Activated CD4-positive, alpha-beta T cell treated with anti-CD3 and anti-CD28 coated beads, Interleukin-2, Interleukin-4, amounts not matched to agents 100 ng/mL and 50 ng/mL, durations not matched to agents 16 hours and 8 hours (primary cell): ENCODE data around the gene FLT1.

Experiments used
- DNase-seq: peaks from one replicate; pipeline ENCODE4 v3.0.0-alpha.2; 2020; ENCODE audit warnings: low spot score

Gene FLT1

GRCh38 chr13:28423010-28423409 lies 71.9 kb downstream of the FLT1 start:
- DNase-seq = peak; percentile 15

- no peak for DNase-seq
These were observed 73.1 kb downstream of the FLT1 start for GRCh38 chr13:28421676-28422410.

GRCh38 chr13:28420704-28421103 lies 74.2 kb downstream of the FLT1 start:
- no peak for DNase-seq

GRCh38 chr13:28415994-28416421 lies 78.9 kb downstream of the FLT1 start:
- no peak for DNase-seq

GRCh38 chr13:28413999-28414398 lies 80.9 kb downstream of the FLT1 start:
- no peak for DNase-seq

DNA sequence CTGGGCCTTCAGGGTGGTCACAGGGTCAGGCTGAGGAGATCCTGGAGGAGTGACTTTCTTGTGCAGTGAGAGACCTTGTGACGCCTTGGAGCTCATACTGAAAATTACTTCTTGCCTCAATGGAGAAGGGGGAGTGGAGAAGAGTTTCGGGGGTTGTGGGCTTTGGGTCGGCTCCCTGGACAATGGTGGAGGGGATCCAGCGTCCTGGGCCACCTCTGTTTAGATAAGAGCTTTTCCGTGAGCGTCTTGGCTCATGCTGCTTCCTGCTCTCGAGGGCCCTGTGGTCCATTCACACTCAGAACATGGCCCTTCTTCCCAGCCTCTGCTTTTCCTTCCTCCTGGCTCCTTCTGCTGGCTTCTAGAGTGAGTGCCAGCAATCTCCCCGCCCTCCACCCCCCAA lies 81.9 kb downstream of the FLT1 start:
- no peak for DNase-seq

DNA sequence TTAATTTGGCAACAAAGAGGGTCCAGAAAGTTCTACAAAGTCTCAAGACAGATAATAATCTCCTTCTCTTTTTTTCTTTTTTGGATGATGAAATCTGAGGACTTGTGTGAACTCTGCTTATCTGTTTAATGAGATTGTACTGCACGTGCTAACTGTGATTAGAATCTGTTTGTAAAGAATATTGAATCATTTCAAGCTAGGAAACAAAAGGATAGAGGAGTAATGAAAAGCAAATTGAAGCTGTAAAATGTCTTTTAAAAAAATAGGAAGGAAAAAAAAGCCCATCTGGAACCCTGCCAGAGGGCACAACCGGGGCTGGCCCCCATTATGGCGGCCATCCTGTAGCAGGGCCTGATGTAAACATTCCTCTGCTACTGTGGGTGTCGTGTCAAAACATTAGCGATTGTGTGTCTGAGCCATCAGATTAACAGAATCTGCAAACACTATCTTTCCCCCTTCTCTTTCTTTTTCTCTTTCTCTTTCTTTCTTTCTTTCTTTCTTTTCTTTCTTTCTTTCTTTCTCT lies 83.0 kb downstream of the FLT1 start:
- no peak for DNase-seq

DNA sequence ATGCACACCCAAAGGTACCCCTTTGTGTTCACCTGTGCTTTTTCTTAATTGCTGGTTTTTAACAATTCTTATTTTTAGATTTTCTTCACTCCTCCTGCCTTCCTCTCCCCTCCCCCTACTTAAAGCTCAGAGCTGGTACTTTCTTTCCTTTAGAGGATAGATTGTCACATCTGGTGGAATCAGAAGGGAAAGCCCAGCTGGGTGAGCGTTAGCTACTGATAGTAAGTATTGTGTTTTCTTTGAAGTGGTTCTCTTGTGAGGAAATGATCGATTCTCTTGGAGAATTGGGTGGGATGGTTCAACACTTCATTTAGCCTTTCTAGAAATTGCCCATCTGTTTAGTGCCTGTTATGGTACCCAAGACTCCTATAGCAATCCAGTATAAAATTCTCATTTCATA lies 84.8 kb downstream of the FLT1 start:
- no peak for DNase-seq

DNA sequence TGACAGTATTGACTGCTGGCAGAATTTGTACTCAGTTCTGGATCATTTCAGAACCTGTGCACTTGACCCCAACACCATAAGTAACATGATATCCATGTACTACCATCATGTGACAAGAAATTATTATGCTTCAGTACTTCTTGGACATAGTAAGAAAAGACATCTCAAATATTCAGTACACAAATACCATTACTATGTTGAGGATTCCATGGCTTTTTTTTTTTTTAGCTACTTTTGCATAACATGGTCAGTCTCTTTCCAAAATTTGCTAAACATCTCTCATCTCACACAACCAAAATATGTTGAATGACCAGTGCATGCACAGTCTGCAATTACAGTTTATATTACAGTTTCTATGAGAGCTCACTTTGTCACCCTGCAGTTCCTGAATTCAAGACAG lies 85.3 kb downstream of the FLT1 start:
- no peak for DNase-seq

DNA sequence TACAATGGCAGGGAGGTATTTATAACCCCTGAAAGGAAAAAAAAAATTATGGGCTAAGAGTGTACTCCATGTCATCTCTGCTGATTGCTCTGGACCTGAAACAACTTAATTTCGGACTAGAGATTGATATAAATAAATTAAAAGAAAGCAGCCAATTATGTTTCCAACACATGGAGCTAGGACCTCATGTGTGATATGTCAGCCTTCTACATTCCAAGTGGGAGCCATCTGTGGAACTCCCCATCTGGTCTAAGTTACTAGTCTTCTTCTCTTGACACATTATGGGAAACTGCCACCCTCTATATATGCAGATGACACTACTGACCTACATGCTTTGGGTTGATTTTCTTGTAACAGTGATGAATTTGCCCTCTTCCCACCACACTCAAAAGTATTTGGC lies 86.1 kb downstream of the FLT1 start:
- no peak for DNase-seq

GRCh38 chr13:28408235-28408848 lies 86.6 kb downstream of the FLT1 start:
- DNase-seq = no peak

DNA sequence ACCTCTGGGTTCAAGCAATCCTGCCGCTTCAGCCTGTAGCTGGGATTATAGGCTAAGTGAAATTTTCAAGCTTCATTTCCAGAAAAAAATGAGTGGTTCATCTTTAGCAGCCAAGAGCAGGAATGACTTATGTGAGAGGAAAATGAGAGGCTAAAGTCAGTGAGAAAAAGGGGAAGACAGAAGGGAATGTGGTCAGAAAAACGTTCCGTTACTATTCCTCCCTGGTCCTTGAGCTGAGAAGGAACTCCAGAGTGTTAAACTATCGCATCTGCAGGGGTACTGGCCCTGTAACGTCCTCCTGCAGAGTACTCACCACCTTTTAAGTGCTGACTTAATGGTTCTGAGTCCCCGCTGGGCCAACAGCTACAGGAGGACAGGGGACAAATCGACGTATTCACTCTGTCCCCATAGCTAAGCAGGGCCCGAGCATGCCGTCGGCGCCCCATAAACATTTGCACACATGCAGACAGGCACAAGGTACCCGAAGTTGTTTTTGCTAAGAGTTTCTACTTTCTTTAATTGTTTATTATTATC lies 88.1 kb downstream of the FLT1 start:
- no peak for DNase-seq

- DNase-seq = no peak
These were observed 92.9 kb downstream of the FLT1 start for GRCh38 chr13:28402057-28402381.

DNA sequence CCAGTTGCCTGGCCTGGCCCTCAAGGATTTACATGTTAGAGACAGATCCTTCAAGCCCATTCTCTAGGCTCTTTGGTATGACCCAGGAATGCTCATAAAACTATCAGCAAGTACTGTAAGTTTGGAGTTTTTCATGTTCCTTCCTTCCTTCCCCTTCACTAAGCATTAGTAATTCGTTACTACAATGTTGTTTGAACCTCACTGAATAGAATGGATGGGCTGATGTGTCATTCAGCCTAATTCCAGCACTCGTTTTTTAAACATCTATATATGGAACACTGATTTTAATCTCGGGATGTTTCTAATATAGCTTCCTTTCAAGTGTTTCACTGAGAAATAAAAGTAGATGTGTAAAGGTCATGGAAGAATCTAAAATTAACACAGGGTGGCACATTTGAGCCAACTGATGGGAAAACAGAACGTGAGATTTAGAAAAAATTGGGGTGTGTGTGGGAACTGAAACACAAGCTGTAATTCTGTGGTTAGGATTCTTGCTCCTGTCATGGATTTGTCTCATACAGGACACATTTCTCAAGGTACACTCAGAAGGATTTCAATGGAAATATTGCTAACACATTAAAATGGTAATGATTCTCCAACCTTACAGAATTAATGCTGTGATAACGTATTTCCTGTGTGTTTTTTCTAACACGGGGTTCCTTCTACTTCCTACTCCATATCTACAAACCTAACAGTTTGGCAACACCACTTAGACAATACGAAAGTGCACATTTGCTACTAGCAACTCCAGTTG lies 93.4 kb downstream of the FLT1 start:
- peak; percentile 25 for DNase-seq

GRCh38 chr13:28396053-28396452 lies 98.9 kb downstream of the FLT1 start:
- DNase-seq = no peak

DNA sequence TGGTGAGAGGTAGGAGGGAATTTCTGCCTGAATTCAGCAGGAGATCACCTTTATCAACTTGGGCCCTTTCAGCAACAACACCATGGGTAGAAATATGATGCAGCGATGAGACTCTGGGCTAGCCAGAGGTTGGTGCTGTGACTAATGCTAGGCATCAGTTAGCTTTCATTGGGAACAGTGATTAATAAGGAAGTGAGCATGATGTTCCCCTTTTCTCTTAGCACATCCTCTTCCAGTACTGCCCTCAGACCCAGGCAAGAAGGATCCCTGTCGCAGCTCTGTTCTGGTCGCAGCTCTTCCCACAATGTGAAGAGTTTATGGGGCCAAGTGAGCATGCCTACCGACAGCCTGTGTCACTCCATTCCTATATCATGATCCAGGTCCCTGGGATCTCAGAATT lies 100.5 kb downstream of the FLT1 start:
- DNase-seq = no peak

DNA sequence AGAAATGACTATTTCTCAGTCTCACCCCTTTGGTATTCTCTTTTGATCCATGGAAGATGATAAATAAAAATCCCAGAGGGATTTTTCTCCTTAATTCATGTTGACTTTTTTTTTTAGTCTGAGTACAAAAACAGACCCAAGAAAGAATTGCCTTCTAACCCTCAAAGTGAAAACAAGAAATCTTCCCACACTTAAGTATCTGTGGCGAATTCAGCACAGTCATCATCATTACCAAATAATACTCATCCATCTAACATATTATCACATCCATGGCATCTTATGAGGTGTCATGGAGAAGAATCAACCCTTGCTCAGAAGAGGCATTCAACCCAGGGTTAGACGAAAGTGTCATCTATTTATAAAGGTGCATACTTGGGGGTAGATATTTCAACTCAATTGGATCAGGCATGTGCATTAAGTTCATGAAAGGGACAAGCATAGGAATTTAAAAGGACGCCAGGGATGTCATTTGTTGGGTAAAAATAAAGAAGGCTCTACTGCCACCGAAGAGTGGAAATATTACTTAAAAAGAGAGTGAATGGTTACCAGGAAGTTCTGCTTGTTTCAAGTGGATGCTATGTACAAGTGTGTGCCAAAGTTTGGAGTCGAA lies 101.9 kb downstream of the FLT1 start:
- DNase-seq = no peak

DNA sequence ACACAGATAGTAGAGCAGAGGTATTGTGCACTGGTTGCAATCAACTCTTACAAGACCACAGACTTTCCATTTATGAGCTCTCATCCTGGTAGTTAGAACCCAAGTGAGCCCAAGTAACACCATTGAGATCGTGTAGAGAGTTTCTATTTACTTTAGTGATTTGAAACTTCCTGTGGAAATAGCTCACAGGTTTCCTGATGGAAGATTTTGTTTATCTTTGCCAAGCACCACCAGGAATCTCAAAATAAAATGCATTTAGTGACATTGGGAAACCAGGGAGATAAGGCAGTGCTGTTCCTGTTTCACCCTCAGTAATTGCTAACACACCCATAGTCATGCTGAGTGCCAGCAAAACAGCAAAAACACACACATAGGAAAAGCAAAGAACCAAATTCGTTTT lies 102.5 kb downstream of the FLT1 start:
- DNase-seq = no peak

DNA sequence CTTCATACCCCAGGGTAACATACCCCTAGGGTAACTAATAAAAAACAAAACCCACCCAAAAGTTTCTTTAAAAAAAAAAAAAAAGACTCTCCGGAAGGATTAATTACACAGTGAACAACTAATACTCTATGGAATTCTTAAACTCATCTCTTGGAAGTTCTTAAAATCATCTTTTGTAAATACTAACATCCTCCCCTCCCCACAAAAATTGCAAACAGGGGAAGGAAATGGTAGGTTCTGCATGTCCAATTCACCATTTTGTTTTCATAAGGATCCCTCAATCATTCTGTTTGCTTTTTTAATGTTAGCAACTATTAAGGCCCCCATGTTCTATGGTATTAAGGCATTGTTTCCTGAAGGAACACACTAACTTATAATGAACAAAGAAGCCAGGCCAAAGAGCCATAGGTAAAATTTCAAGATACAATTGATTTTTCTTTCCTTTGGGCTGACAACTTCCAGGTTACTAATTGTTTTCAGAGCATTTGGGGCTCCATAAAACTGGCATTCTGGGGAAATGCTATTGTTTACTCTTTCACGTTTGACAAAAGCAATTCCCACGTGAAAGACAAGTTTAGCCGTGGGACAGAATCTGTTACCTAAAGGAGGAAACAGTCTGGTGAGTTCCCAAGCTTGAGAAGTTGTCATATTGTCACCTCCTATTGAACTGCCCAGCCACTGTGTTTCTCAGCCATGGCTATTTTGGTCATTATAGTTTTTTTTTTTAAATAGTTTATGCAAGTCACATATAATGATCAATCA lies 107.0 kb downstream of the FLT1 start:
- DNase-seq = no peak

DNA sequence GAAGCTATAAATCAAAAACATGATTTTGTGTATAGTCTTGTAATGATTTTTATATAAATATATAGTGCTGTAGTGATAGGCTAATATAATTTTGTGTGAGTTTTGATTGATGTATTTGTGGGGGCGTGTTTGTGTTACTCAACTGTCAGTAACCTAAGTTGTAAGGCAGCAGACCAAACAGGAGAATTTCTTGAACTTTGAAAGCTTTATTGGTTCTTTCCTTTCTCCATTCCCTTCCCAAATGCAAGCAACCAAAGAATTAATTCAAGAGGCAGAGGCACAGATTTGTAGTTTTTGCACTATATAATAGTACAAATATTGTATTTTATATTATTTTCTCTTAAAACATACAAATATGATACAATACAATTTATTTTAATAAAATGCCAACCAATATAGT lies 109.6 kb downstream of the FLT1 start:
- no peak for DNase-seq

DNA sequence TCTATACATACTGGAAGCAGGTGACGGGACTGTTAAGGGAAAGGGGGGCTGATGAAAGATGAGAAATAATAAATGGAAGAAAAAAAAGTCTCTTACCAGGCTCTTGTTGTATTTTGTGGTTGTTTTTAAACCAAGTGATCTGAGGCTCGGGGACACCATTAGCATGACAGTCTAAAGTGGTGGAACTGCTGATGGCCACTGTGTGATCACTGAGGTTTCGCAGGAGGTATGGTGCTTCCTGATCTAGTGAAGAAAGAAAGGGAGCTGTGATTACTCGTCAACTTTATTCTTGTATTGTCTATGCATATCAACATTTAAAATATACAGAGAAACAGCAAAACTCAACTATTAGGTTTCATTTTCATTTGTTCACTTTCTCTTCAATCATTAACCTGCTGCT lies 110.1 kb downstream of the FLT1 start:
- DNase-seq = no peak

GRCh38 chr13:28380319-28380718 lies 114.6 kb downstream of the FLT1 start:
- DNase-seq = no peak
